GM18861 (cell line): ENCODE measurements around the gene EXOC1L.

ENCODE experiments used
- ATAC-seq: cut with Tn5 transposase; IDR thresholded peaks from one replicate; pipeline ENCODE4 v1.9.1; 2021; ENCODE audit not compliant: unreplicated experiment

Gene EXOC1L

GRCh38 chr4:55879224-55879623 is 59.6 kb downstream of the EXOC1L start:
- no peak for ATAC-seq

GRCh38 chr4:55880652-55881280 is 61.2 kb downstream of the EXOC1L start:
- ATAC-seq = no peak

GRCh38 chr4:55884093-55884850 is 64.7 kb downstream of the EXOC1L start:
- no peak for ATAC-seq

GRCh38 chr4:55884851-55885219 is 65.2 kb downstream of the EXOC1L start:
- no peak for ATAC-seq
